ENCODE results near the gene UNC13C. TPM values are rescaled to one million over a fixed set of nuclear protein-coding genes. Genes with fewer than 3 reads are reported as not detected.

The UNC13C gene
- total and polyA plus RNA-seq, 2 donors (not counting 3 experiments of a cell fraction or from before 2014, with no cell fraction given), result not detected

DNA sequence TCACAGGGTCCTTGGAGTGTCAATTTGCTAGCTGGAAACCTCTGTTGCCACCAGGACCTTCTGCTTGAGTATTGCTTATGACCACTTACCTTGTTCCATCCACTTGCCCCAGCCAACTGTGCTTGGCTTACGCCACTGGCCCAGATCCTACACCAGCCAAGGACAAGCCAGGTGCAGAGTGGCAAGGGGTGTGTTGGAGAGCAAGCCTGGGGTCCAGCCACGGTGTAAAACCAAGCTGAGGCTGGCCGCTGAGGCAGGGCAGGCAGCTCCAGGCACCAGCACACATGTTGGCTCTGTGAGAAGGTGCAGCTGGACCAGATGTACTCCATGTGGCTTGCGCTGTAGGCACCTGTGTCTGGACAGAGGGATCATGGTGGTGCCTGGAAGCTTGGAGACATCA is 248.2 kb downstream of the UNC13C start:
- Histone ChIP-seq H3K36me3 (ENCODE audit: control insufficient read depth in 2 of 2, extremely low read depth in 1 of 2, insufficient read depth in 2 of 2, low read length in 2 of 2) (no peaks in the 10 kb centered on the region), H3K27ac (ENCODE audit: insufficient read depth, low read depth, low read length) (no peak overlapping the region), H3K4me1 (ENCODE audit: control insufficient read depth, extremely low read depth, insufficient read depth, low read length) (no peaks in the 10 kb centered on the region), H3K79me2 (ENCODE audit: control insufficient read depth, insufficient read depth, low read length) (no peaks in the 10 kb centered on the region), H3K4me2 (ENCODE audit: insufficient read depth, low read length) (no peak overlapping the region), H3K4me3 (replicated peaks in 1 of 3; ENCODE audit: insufficient read depth in 1 of 3, low read depth in 1 of 3, low read length in 3 of 3) (no peak overlapping the region), H3K9me1 (replicated peaks; ENCODE audit: control insufficient read depth, extremely low read depth, insufficient read depth, low read length) (no peaks in the 10 kb centered on the region), H2AFZ (ENCODE audit: low read depth, low read length) (no peak overlapping the region), H3K27me3 (ENCODE audit: control insufficient read depth in 2 of 2, insufficient read depth in 2 of 2, low read length in 2 of 2) (no peaks in the 10 kb centered on the region), H3K9ac (replicated peaks; ENCODE audit: extremely low read depth, insufficient read depth, low read length) (no peak overlapping the region), H3K9me3 (replicated peaks; ENCODE audit: control insufficient read depth, insufficient read depth, low read length) (no peaks in the 10 kb centered on the region), H4K20me1 (replicated peaks; ENCODE audit: control insufficient read depth, extremely low read depth, insufficient read depth, low read length) (no peaks in the 10 kb centered on the region)
- BruUV-seq (replicated peaks), result no TSS peak
- DNase-seq (ENCODE audit: low read depth, low spot score), result no peak
- dilution Hi-C loops (cut with MboI; ENCODE audit: extremely low pct_ligation_motif_present, low sequenced_read_pairs), result no loop called here
- intact Hi-C loops (cut with micrococcal nuclease), result no loop called here
- ChIA-PET CTCF (no interaction called here), POLR2A (no interaction called here)
- FAIRE-seq, result no peak
- TF ChIP-seq POLR2AphosphoS5 (IDR thresholded peaks at IDR 0.05; ENCODE audit: insufficient read depth, low read depth, low read length) (no peak), POLR2A (IDR thresholded peaks at IDR 0.05; ENCODE audit: low read depth, low read length) (no peak), GATA2 (IDR thresholded peaks at IDR 0.05; ENCODE audit: insufficient read depth, insufficient read length, low read depth, low read length) (no peak), FOS (IDR thresholded peaks at IDR 0.05; ENCODE audit: borderline replicate concordance, insufficient read depth, low read length) (no peak), EZH2 (IDR thresholded peaks at IDR 0.05; ENCODE audit: borderline replicate concordance, low read depth, low read length, severe bottlenecking) (no peak), JUN (IDR thresholded peaks at IDR 0.05; ENCODE audit: borderline replicate concordance, insufficient read depth, insufficient read length, low read depth) (no peak), MYC (IDR thresholded peaks at IDR 0.05; ENCODE audit: low read depth, low read length) (no peak)
- TF ChIP-seq, protein P1, sequence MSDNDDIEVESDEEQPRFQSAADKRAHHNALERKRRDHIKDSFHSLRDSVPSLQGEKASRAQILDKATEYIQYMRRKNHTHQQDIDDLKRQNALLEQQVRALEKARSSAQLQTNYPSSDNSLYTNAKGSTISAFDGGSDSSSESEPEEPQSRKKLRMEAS (IDR thresholded peaks at IDR 0.05; ENCODE audit: insufficient read depth, insufficient read length), result no peak
- TF ChIP-seq, protein P2, sequence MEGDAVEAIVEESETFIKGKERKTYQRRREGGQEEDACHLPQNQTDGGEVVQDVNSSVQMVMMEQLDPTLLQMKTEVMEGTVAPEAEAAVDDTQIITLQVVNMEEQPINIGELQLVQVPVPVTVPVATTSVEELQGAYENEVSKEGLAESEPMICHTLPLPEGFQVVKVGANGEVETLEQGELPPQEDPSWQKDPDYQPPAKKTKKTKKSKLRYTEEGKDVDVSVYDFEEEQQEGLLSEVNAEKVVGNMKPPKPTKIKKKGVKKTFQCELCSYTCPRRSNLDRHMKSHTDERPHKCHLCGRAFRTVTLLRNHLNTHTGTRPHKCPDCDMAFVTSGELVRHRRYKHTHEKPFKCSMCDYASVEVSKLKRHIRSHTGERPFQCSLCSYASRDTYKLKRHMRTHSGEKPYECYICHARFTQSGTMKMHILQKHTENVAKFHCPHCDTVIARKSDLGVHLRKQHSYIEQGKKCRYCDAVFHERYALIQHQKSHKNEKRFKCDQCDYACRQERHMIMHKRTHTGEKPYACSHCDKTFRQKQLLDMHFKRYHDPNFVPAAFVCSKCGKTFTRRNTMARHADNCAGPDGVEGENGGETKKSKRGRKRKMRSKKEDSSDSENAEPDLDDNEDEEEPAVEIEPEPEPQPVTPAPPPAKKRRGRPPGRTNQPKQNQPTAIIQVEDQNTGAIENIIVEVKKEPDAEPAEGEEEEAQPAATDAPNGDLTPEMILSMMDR (IDR thresholded peaks at IDR 0.05; ENCODE audit: extremely low read depth in 1 of 2, insufficient read depth in 1 of 2, low read depth in 1 of 2, low read length in 2 of 2), result no peak

All from endothelial cell of umbilical vein (primary cell).